PC-3 (cell line): Measurements from ENCODE around the gene RIMBP3B.
"Not testable (repeated sequence)": the region's sequence is repeated elsewhere in the genome, so short reads cannot be mapped to it uniquely, and the experiment has no call there.

ENCODE experiments used
- CTCF ChIP-seq: fragments of 300-600 bp; sonication (generic); conservative IDR thresholded peaks from 2 replicates; pipeline ENCODE4 v1.5.1; 2017; ENCODE audit warnings: antibody characterized with exemption, low read depth, mild to moderate bottlenecking, low read length
- EZH2phosphoT487 ChIP-seq: fragments of 300-600 bp; sonication (generic); IDR thresholded peaks from 2 replicates; pipeline ENCODE4 v1.6.1; 2018; ENCODE audit warnings: mild to moderate bottlenecking, antibody characterized with exemption, low read length, borderline replicate concordance

GRCh38 chr22:21394613-21395012 is 11.1 kb downstream of the RIMBP3B start:
- TF ChIP-seq CTCF, EZH2phosphoT487: not testable (repeated sequence)
